ENCODE measurements around the gene MAFF. TPM values are rescaled to one million over a fixed set of nuclear protein-coding genes. Genes with fewer than 3 reads are reported as not detected.

MAFF gene
- polyA plus RNA-seq, 1 donor from 2014 or later: 2.1 TPM

GRCh38 chr22:38199826-38200559 is 1.8 kb upstream of the MAFF start:
- Histone ChIP-seq H3K79me2 (replicated peaks; ENCODE audit: insufficient read depth, low read length) (no peaks in the 10 kb centered on the region), H2AFZ (ENCODE audit: low read depth, low read length) (no peak overlapping the region), H3K4me2 (ENCODE audit: low read length) (no peak overlapping the region), H3K9me2 (ENCODE audit: insufficient read depth, low read length) (no peaks in the 10 kb centered on the region), H3K36me3 (ENCODE audit: insufficient read depth, low read length) (no peaks in the 10 kb centered on the region), H3K9ac (ENCODE audit: low read length) (no peak overlapping the region), H3K27me3 (ENCODE audit: insufficient read depth, low read depth, low read length) (peaks cover 21% of the 10 kb centered on the region), H3K4me3 (ENCODE audit: low read length) (no peak overlapping the region), H3F3A (ENCODE audit: insufficient read depth, low read length, poor library complexity, severe bottlenecking) (no peaks in the 10 kb centered on the region), H3K9me3 (ENCODE audit: low read length) (no peaks in the 10 kb centered on the region), H4K20me1 (ENCODE audit: insufficient read depth) (no peaks in the 10 kb centered on the region), H3K27ac (ENCODE audit: low read length) (no peak overlapping the region)
- TF ChIP-seq POLR2AphosphoS5 (IDR thresholded peaks at IDR 0.05): no peak
- no peak for TF ChIP-seq REST (IDR thresholded peaks at IDR 0.05; ENCODE audit: borderline replicate concordance)
- TF ChIP-seq SMC3 (conservative IDR thresholded peaks at IDR 0.05; ENCODE audit: poor library complexity): no peak
- no peak for TF ChIP-seq EP300 (conservative IDR thresholded peaks at IDR 0.05; ENCODE audit: poor library complexity, severe bottlenecking)
- no peak for TF ChIP-seq RAD21 (conservative IDR thresholded peaks at IDR 0.05)
- TF ChIP-seq CTCF (IDR thresholded peaks at IDR 0.05; ENCODE audit: poor library complexity, severe bottlenecking): no peak
- TF ChIP-seq EZH2 (IDR thresholded peaks at IDR 0.05; ENCODE audit: borderline replicate concordance, insufficient read depth, low read length, poor library complexity, severe bottlenecking): no peak
- no peak for TF ChIP-seq MXI1 (conservative IDR thresholded peaks at IDR 0.05; ENCODE audit: poor library complexity, severe bottlenecking)
- TF ChIP-seq TAF1 (IDR thresholded peaks at IDR 0.05; ENCODE audit: low read depth): no peak

GRCh38 chr22:38201371-38201710 is 453 bp upstream of the MAFF start:
- Histone ChIP-seq H4K20me1 (ENCODE audit: insufficient read depth) (no peaks in the 10 kb centered on the region), H3K4me3 (ENCODE audit: low read length) (peak overlapping the region; percentile 78), H3K9me3 (ENCODE audit: low read length) (no peaks in the 10 kb centered on the region), H3F3A (ENCODE audit: insufficient read depth, low read length, poor library complexity, severe bottlenecking) (no peaks in the 10 kb centered on the region), H3K36me3 (ENCODE audit: insufficient read depth, low read length) (no peaks in the 10 kb centered on the region), H2AFZ (ENCODE audit: low read depth, low read length) (no peak overlapping the region), H3K9ac (ENCODE audit: low read length) (peak overlapping the region; percentile 30), H3K79me2 (replicated peaks; ENCODE audit: insufficient read depth, low read length) (no peaks in the 10 kb centered on the region), H3K27me3 (ENCODE audit: insufficient read depth, low read depth, low read length) (peaks cover 21% of the 10 kb centered on the region), H3K27ac (ENCODE audit: low read length) (no peak overlapping the region), H3K9me2 (ENCODE audit: insufficient read depth, low read length) (no peaks in the 10 kb centered on the region), H3K4me2 (ENCODE audit: low read length) (peak overlapping the region; percentile 19)
- no peak for TF ChIP-seq CTCF (IDR thresholded peaks at IDR 0.05; ENCODE audit: poor library complexity, severe bottlenecking)
- no peak for TF ChIP-seq TAF1 (IDR thresholded peaks at IDR 0.05; ENCODE audit: low read depth)
- TF ChIP-seq EP300 (conservative IDR thresholded peaks at IDR 0.05; ENCODE audit: poor library complexity, severe bottlenecking): no peak
- TF ChIP-seq MXI1 (conservative IDR thresholded peaks at IDR 0.05; ENCODE audit: poor library complexity, severe bottlenecking): no peak
- TF ChIP-seq EZH2 (IDR thresholded peaks at IDR 0.05; ENCODE audit: borderline replicate concordance, insufficient read depth, low read length, poor library complexity, severe bottlenecking): no peak
- no peak for TF ChIP-seq REST (IDR thresholded peaks at IDR 0.05; ENCODE audit: borderline replicate concordance)
- no peak for TF ChIP-seq RAD21 (conservative IDR thresholded peaks at IDR 0.05)
- TF ChIP-seq POLR2AphosphoS5 (IDR thresholded peaks at IDR 0.05): no peak
- TF ChIP-seq SMC3 (conservative IDR thresholded peaks at IDR 0.05; ENCODE audit: poor library complexity): no peak

All from neural cell (in vitro differentiated cells).